Measurements from ENCODE around the gene PDHA1.

PDHA1 gene

DNA sequence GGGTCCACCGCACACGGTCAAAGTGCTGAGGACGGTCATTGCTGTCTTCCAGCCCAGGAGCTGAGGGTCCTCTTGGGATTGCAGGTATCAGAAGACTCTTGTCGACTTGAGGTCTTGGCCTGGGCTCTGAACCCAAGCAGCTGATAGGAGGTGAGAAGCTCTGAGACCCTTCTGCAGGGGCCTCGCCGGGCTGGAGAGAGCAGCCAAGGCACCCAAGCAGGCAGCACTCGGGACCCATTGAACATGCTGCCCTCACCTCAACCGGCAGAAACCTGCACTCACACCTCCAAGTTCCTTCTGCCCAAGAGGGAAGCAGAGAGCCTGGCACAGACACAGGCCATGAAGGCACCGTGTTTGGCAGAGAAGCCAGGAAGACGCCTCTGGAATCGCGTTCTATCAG, 34.1 kb downstream of the PDHA1 start:
- DNase-seq = no peak

DNA sequence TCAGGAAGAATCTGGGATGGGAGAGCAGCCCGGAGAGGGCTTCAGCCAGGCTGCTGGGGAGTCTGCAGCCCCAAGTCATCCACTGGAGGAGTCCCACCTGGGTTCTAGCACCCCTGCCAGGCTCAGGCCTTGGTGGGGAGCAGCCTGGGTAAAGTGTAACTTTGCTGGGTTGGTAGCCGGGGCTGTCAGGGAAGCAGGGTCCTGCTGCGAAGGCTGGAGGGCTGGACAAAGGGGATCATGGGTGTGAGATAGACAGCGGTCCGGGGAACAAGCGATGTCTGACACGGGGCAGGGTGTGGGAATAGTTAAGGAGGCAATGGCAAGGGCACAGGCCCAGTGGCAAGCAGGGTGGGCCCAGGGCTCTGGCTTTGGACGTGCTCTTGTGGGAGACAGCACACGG, 37.6 kb downstream of the PDHA1 start:
- DNase-seq = no peak

DNA sequence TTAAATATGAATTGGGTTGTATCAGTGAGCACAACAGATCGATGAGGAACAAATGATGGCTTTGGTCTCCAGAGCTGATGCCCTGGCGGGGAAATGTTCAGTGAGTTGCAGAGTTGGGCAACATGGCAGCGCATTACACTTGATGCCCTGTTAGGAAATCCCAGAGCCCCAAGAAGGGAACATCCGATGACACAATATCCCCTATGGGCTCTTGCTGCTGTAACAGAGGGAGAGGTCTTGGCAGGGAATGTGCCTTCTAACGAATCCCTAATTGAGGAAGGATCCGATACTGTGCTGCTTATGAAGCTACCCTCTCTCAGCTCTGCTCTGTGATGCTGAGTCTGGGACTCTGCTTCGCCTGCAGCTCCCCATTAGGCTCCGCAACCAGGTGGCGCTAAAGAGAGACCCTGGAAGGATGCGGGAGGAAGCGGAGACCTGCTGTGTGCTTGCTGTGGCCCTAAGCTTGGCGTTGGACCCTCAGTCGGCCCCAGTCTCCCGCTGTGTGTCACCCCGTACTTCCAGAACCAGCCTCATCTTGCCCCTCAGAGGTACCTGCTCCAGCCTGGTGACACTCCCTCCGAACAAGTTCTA, 38.9 kb downstream of the PDHA1 start:
- DNase-seq = peak; percentile 43

DNA sequence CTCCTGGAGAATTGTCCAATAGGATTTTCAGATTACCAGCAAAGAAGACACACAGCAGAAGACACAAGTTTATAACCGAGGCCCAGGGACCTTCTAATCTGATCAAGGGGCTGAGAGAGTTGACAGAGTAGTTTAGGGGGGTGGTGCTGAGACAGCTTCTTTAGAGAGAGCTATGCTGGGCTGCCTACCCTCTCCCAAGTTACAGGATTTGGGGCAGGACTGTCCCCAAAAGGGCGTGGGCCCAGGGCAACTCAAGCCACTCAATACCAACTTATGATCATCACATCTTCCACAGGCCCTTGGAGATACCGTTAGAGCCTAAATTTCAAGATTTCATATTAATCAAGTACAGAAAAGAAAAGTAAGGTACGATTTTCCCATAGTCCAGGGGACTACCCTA, 43.0 kb downstream of the PDHA1 start:
- DNase-seq = no peak

DNA sequence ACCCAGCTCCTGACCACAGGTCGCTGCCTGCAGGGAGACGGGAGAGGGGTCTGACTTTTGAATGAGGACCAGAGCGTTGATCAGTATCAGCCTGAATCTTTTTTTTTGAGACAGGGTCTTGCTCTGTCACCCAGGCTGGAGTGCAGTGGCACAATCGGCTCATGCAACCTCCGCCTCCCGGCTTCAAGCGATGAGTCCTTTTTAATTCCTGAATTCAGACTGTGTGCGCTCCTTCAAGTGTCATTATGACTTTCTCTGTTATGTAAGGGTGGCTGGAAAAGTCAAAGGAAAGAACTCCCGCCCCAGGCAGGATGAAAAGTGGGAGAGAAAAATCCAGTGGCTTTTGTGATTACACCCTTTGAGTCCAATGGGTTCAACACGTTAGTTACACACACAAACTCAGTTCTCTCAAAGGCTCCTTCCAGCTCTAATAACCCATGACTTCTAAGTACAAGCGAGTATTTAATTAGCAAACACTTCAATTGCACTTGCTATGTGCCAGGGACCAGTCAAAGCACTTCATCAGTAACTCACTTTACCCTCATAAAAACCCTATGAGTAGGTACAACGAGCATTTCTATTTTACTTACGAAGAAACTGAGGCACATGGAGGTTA, 44.4 kb downstream of the PDHA1 start:
- no peak for DNase-seq

DNA sequence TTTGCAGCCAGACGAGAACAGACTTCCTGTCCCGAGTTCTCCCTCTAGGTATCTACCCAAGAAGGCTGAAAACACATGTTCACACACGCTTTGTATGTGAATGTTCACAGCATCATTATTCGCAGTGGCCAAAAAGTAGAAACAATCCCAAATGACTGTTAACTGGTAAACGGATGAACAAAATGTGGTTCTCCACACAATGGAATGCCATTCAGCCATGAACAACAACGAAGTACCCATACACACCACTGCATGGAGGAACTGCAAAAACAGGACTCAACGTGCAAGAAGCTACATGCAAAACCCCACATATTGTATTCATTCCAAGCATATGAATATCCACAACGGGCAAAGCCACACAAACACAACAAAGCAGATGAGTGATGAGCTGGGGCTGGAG, 45.0 kb downstream of the PDHA1 start:
- DNase-seq = no peak

DNA sequence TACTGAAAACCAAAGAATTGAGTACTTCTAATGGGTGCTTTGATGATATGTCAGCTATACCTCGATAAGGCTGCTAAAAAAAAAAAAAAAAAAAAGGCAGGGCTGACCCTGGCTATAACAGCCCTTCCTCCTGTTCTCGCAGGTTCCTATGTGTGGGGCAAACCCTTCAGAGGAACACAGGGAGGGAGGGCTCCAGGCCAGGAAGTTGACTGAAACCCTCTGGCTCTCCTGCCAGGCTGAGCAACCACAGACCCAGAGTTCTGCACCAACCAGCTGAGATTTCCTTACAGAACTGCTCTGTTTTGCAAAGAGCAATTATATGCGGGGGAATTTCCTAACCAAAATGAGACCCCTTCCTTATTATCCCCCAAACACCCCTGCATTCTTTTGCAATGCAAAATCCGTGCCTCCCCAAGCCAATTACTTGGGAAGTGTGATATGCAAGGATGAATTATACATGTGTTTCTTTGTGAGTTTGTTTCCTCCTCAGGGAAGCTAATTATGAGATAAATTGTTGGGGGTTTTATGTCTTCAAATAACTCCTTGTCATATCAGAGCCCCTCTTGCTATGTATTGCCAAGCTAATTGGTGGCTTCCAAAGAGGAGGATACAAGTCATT, 45.6 kb downstream of the PDHA1 start:
- no peak for DNase-seq

DNA sequence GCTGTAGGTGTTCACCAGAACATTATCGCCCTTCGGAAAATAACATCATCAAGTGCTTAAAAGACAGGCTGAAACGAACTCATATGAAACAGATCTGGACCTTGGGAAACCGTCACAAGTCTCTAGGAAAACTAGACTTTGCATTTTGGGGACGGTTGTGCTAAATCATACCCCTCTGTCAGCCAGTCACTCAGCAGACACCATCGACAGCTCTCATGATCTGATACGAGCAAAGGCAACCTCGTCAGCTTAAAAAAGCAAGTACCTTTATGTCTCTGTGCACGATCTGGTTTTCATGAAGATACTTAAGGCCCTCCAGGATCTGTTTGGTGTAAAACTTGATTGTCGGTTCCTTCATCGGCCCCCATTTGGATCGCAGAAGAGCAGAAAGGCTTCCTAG, 48.4 kb downstream of the PDHA1 start:
- DNase-seq = no peak

DNA sequence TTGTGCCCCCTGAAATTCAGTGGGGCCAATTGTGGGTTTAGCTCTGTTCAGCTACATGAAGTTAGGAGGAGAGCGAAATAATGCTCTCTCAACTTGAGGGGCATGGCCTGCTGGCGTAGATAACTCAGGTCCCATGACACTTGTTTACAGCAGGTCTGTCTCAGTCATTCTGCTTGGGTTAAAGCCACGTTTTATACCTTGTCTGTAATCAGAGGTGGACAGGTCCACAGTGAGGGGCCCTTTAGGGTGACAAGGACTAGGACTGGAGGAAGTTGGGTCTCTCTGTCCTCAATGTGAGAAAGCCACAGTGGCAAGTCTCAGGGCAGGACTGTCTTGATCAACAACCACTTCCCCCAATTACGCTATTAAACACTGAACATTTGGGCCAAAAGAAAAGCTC, 49.0 kb downstream of the PDHA1 start:
- no peak for DNase-seq

DNA sequence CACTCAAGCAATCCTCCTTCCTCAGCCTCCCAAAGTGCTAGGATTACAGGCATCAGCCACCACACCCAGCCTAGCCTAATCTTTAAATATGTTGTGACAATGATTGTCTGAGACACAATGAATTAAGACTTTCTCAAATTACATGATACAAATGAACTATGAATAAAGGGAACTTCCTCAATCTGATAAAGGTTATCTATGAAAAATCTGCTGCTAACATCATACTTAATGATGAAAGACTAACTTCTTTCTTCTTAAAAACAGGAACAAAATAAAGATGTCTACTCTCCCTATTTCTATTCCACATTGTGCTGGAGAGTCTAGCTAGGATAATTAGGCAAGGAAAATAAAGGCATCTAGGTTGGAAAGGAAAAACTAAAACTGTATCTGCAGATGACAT, 60.0 kb downstream of the PDHA1 start:
- DNase-seq = no peak

DNA sequence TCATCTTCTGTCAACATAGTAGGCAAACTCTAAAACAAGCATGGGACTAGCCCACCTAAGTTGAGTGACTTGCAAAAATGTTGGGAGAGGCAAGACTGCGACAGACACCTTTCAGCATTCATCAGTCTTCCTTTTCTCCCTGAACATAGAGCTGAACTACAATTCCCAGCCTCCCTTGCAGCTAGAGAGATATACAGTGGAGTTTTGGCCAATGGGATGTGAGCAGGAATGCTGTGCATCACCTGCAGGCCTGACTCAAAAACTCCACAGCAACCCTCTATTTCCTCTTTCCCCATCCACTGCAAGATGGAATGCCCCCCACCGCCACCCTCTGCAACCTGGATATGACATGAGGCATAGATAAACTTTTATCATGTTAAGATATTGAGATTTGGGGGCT, 66.5 kb downstream of the PDHA1 start:
- no peak for DNase-seq

Measured in CD4-positive, alpha-beta T cell treated with Interleukin-10 for 1 hour (primary cell).